ENCODE data around the gene BAK1. TPM values are rescaled to one million over a fixed set of nuclear protein-coding genes. Genes with fewer than 3 reads are reported as not detected.

The BAK1 gene
- total RNA-seq, 4 donors from 2014 or later, result 4.2 to 15.1 (median 6.8) TPM

- TF ChIP-seq CTCF (IDR thresholded peaks at IDR 0.05; ENCODE audit: low read depth), result no peak
Observed at GRCh38 chr6:33547499-33547898, 32.6 kb downstream of the BAK1 start.

- no peak for TF ChIP-seq CTCF (IDR thresholded peaks at IDR 0.05; ENCODE audit: low read depth)
Observed at GRCh38 chr6:33546766-33547165, 33.3 kb downstream of the BAK1 start.

- no peak for TF ChIP-seq CTCF (IDR thresholded peaks at IDR 0.05; ENCODE audit: low read depth)
Observed at GRCh38 chr6:33543116-33543515, 37.0 kb downstream of the BAK1 start.

GRCh38 chr6:33540768-33541167 is 39.3 kb downstream of the BAK1 start:
- no peak for TF ChIP-seq CTCF (IDR thresholded peaks at IDR 0.05; ENCODE audit: low read depth)

GRCh38 chr6:33534702-33535101 is 45.4 kb downstream of the BAK1 start:
- TF ChIP-seq CTCF (IDR thresholded peaks at IDR 0.05; ENCODE audit: low read depth), result no peak

Small RNA genes lying within 50 kb of the gene (small RNA-seq; reads per million reads assigned to genes)
- gene RF00017, result not detected

Other genes starting within 250 kb of the BAK1 start
- 1 to 10 TPM in 2 of 4 donors, under 1 TPM in 1, not detected in 1; 0.33 to 4.4 (median 3.9) TPM for gene KIFC1, start 188.5 kb downstream of the BAK1 start, total RNA-seq
- 10 to 100 TPM; 21.4 to 84.0 (median 48.3) TPM for gene PHF1, start 169.3 kb downstream of the BAK1 start, total RNA-seq
- 10 to 100 TPM; 66.7 to 92.6 (median 79.6) TPM for gene CUTA, start 162.2 kb downstream of the BAK1 start, total RNA-seq
- 1 to 10 TPM; 6.2 to 7.3 (median 7.1) TPM for gene SYNGAP1, start 160.2 kb downstream of the BAK1 start, total RNA-seq
- gene ZBTB9, start 125.7 kb downstream of the BAK1 start, total RNA-seq, result 1 to 10 TPM; 1.1 to 2.8 (median 2.5) TPM
- 10 to 100 TPM; 13.8 to 23.5 (median 19.6) TPM for gene ITPR3, start 41.0 kb upstream of the BAK1 start, total RNA-seq
- gene UQCC2, start 131.4 kb upstream of the BAK1 start, total RNA-seq, result 10 to 100 TPM in 3 of 4 donors, 1 to 10 TPM in 1; 9.9 to 15.9 (median 13.5) TPM
- 1 to 10 TPM in 2 of 4 donors, under 1 TPM in 1, not detected in 1; 0.34 to 2.3 (median 1.1) TPM for gene IP6K3, start 166.6 kb upstream of the BAK1 start, total RNA-seq
- 10 to 100 TPM; 24.3 to 61.6 (median 40.0) TPM for gene LEMD2, start 208.9 kb upstream of the BAK1 start, total RNA-seq
- gene MLN, start 223.7 kb upstream of the BAK1 start, total RNA-seq, result not detected